ENCODE measurements around the gene XRCC5.

Gene XRCC5

GRCh38 chr2:216084547-216084946 is 24.6 kb upstream of the XRCC5 start:
- TF ChIP-seq REST (IDR thresholded peaks at IDR 0.05; ENCODE audit: insufficient read depth in 1 of 2, low read depth in 2 of 2, low read length in 2 of 2) (no peak), TAF1 (IDR thresholded peaks at IDR 0.05; ENCODE audit: borderline replicate concordance, insufficient read depth, low read length) (no peak), FOXP2 (optimal IDR thresholded peaks at IDR 0.05; ENCODE audit: borderline replicate concordance, extremely low read depth, extremely low read length, insufficient read depth) (no peak), SIN3A (IDR thresholded peaks at IDR 0.05; ENCODE audit: borderline replicate concordance, insufficient read depth, low read length) (no peak), POLR2AphosphoS5 (IDR thresholded peaks at IDR 0.05; ENCODE audit: low read depth, low read length) (no peak)

GRCh38 chr2:216086207-216086893 is 22.8 kb upstream of the XRCC5 start:
- TF ChIP-seq FOXP2 (optimal IDR thresholded peaks at IDR 0.05; ENCODE audit: borderline replicate concordance, extremely low read depth, extremely low read length, insufficient read depth) (no peak), SIN3A (IDR thresholded peaks at IDR 0.05; ENCODE audit: borderline replicate concordance, insufficient read depth, low read length) (no peak), TAF1 (IDR thresholded peaks at IDR 0.05; ENCODE audit: borderline replicate concordance, insufficient read depth, low read length) (no peak), POLR2AphosphoS5 (IDR thresholded peaks at IDR 0.05; ENCODE audit: low read depth, low read length) (no peak)

- TF ChIP-seq SIN3A (IDR thresholded peaks at IDR 0.05; ENCODE audit: borderline replicate concordance, insufficient read depth, low read length), result no peak
- no peak for TF ChIP-seq FOXP2 (optimal IDR thresholded peaks at IDR 0.05; ENCODE audit: borderline replicate concordance, extremely low read depth, extremely low read length, insufficient read depth)
- TF ChIP-seq REST (IDR thresholded peaks at IDR 0.05; ENCODE audit: insufficient read depth in 1 of 2, low read depth in 2 of 2, low read length in 2 of 2), result no peak
- TF ChIP-seq TAF1 (IDR thresholded peaks at IDR 0.05; ENCODE audit: borderline replicate concordance, insufficient read depth, low read length), result no peak
- TF ChIP-seq POLR2AphosphoS5 (IDR thresholded peaks at IDR 0.05; ENCODE audit: low read depth, low read length), result no peak
These were observed 18.8 kb upstream of the XRCC5 start for GRCh38 chr2:216090369-216090786.

- no peak for TF ChIP-seq FOXP2 (optimal IDR thresholded peaks at IDR 0.05; ENCODE audit: borderline replicate concordance, extremely low read depth, extremely low read length, insufficient read depth)
- TF ChIP-seq TAF1 (IDR thresholded peaks at IDR 0.05; ENCODE audit: borderline replicate concordance, insufficient read depth, low read length), result no peak
- no peak for TF ChIP-seq REST (IDR thresholded peaks at IDR 0.05; ENCODE audit: insufficient read depth in 1 of 2, low read depth in 2 of 2, low read length in 2 of 2)
- TF ChIP-seq SIN3A (IDR thresholded peaks at IDR 0.05; ENCODE audit: borderline replicate concordance, insufficient read depth, low read length), result no peak
- no peak for TF ChIP-seq POLR2AphosphoS5 (IDR thresholded peaks at IDR 0.05; ENCODE audit: low read depth, low read length)
These were observed 16.5 kb upstream of the XRCC5 start for GRCh38 chr2:216092646-216093045.

- TF ChIP-seq REST (IDR thresholded peaks at IDR 0.05; ENCODE audit: insufficient read depth in 1 of 2, low read depth in 2 of 2, low read length in 2 of 2) (no peak), SIN3A (IDR thresholded peaks at IDR 0.05; ENCODE audit: borderline replicate concordance, insufficient read depth, low read length) (no peak), FOXP2 (optimal IDR thresholded peaks at IDR 0.05; ENCODE audit: borderline replicate concordance, extremely low read depth, extremely low read length, insufficient read depth) (no peak), TAF1 (IDR thresholded peaks at IDR 0.05; ENCODE audit: borderline replicate concordance, insufficient read depth, low read length) (no peak), POLR2AphosphoS5 (IDR thresholded peaks at IDR 0.05; ENCODE audit: low read depth, low read length) (no peak)
These were observed 14.4 kb upstream of the XRCC5 start for GRCh38 chr2:216094701-216095100.

All from PFSK-1 (cell line).